Measurements from ENCODE around the gene NKD2.

DNA sequence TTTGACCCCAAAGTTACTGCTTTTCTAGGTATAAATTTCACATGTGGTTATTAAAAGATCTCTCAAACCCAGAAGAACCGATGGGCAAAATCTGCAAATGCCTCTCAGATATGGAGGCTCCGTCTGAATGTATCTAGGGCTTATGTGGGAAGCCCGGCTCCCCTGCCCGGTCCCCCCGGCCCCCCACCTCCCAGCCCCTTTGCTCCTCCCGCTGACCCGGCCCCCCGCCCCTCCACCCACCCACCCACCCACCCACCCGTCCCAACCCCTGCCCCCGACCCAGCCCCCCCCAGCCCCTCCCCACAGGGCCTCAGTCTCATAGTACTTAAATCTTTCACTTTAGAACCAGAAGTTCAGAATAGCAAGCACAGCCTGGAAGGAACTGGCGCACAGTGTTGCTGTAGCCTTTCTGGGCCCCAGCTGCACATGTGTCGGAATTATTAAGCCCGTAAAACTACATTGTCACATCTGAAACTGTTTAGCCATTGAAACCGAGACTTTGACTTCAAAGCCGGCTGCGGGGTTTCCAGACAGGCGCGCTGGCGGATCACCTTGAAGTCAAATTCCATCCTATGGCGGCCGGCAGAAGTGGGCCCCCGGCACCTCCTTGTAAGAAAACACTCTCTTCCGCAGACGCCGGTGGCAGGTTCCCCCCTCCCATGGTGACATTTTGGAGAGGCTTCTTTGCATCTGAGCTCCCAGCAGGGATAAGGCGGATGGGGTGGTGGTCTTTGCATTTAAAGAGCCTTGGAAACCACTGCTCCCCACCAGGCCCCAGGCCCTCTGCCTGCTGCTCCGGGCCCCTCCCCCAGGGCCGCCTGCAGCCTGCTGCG, 12.8 kb downstream of the NKD2 start:
- TF ChIP-seq CTCF (IDR thresholded peaks at IDR 0.05; ENCODE audit: poor library complexity) (no peak), EZH2 (IDR thresholded peaks at IDR 0.05; ENCODE audit: borderline replicate concordance) (no peak)
